Fibroblast of lung (primary cell): Measurements from ENCODE around the gene BTBD9. TPM values are rescaled to one million over a fixed set of nuclear protein-coding genes. Genes with fewer than 3 reads are reported as not detected.

Experiments
- DNase-seq, 2 donors: peaks; one replicate each; pipeline versions ENCODE4 v3.0.0 to v3.0.0-alpha.2; 2010; ENCODE audit warnings: low read depth in 2 of 2
- H2AFZ ChIP-seq: 2 replicates; pipeline ENCODE4 v1.5.1; 2012; ENCODE audit warnings: low read length, control low read depth, inconsistent platforms
- H3K27ac ChIP-seq: 2 replicates; pipeline ENCODE4 v1.5.1; 2011; ENCODE audit warnings: low read length, control low read depth; ENCODE audit not compliant: insufficient read depth
- H3K27me3 ChIP-seq: 2 replicates; pipeline ENCODE4 v1.5.1; 2011; ENCODE audit warnings: mild to moderate bottlenecking, low read length; ENCODE audit not compliant: control insufficient read depth, insufficient read depth
- H3K36me3 ChIP-seq: 2 replicates; pipeline ENCODE4 v1.5.1; 2011; ENCODE audit warnings: low read length; ENCODE audit not compliant: control insufficient read depth, insufficient read depth
- H3K4me1 ChIP-seq: 2 replicates; pipeline ENCODE4 v1.5.1; 2011; ENCODE audit warnings: low read length; ENCODE audit not compliant: control insufficient read depth, insufficient read depth; ENCODE audit errors: extremely low read depth
- H3K4me2 ChIP-seq: 2 replicates; pipeline ENCODE4 v1.5.1; 2011; ENCODE audit warnings: low read length, control low read depth; ENCODE audit not compliant: insufficient read depth; ENCODE audit errors: extremely low read depth
- H3K4me3 ChIP-seq, 4 experiments: fragments of 200-600 bp in 1 of 4; sonication (generic) in 1 of 4; replicated peaks in 1 of 4; 2 replicates each; pipeline ENCODE4 v1.5.1; 2011 to 2016; ENCODE audit warnings: low read length in 4 of 4, low read depth in 3 of 4, mild to moderate bottlenecking in 3 of 4, control low read depth in 2 of 4, inconsistent platforms in 1 of 4, mixed read lengths in 1 of 4; ENCODE audit not compliant: insufficient read depth in 1 of 4; ENCODE audit errors: control extremely low read depth in 1 of 4
- H3K79me2 ChIP-seq: 2 replicates; pipeline ENCODE4 v1.5.1; 2012; ENCODE audit warnings: mild to moderate bottlenecking, low read length, inconsistent platforms; ENCODE audit not compliant: control insufficient read depth, insufficient read depth
- H3K9ac ChIP-seq: 2 replicates; pipeline ENCODE4 v1.5.1; 2011; ENCODE audit warnings: mild to moderate bottlenecking, low read length, control low read depth; ENCODE audit not compliant: insufficient read depth
- H3K9me3 ChIP-seq: 2 replicates; pipeline ENCODE4 v1.5.1; 2012; ENCODE audit warnings: low read depth, low read length; ENCODE audit not compliant: control insufficient read depth, insufficient read depth
- H4K20me1 ChIP-seq: 2 replicates; pipeline ENCODE4 v1.5.1; 2011; ENCODE audit warnings: low read length; ENCODE audit not compliant: control insufficient read depth, insufficient read depth; ENCODE audit errors: extremely low read depth
- CTCF ChIP-seq, 2 donors: IDR thresholded peaks in 1 of 2; conservative IDR thresholded peaks in 1 of 2; 1 replicate in 1 of 2; 2 replicates in 1 of 2; pipeline ENCODE4 v1.5.1; 2011 to 2012; ENCODE audit warnings: low read length in 2 of 2, control low read depth in 1 of 2, inconsistent platforms in 1 of 2, low read depth in 1 of 2, mild to moderate bottlenecking in 1 of 2
- EZH2 ChIP-seq: IDR thresholded peaks from 2 replicates; pipeline ENCODE4 v1.5.1; 2012; ENCODE audit warnings: low read length, control low read depth, mild to moderate bottlenecking; ENCODE audit errors: missing control alignments
- polyA plus RNA-seq, 2 donors: library from polyadenylated mRNA; depleted of rRNA in 1 of 2; stranded (reverse) in 1 of 2; unstranded in 1 of 2; fragments of >200 nt; gene quantifications; 2 replicates each; pipeline ENCODE4 v1.2.1, GENCODE V29; 2011 to 2012; ENCODE audit warnings: missing spikeins in 1 of 2
- total RNA-seq: library from RNA; depleted of rRNA; stranded (reverse); fragments of >200 nt; gene quantifications from 2 replicates; pipeline ENCODE4 v1.2.1, GENCODE V29; 2014

Gene BTBD9
- total and polyA plus RNA-seq, 2 donors (not counting 1 experiment from before 2014, with no cell fraction given) = 7.7 to 13.4 TPM

- DNase-seq = no peak
These were observed 447.2 kb downstream of the BTBD9 start for GRCh38 chr6:38192487-38192886.

GRCh38 chr6:38192011-38192410 is 447.7 kb downstream of the BTBD9 start:
- no peaks in the 10 kb centered on the region for H3K36me3 ChIP-seq
- H3K4me3 ChIP-seq = no peak overlapping the region
- H3K4me2 ChIP-seq = no peak overlapping the region
- no peak overlapping the region for H3K27ac ChIP-seq
- H3K4me1 ChIP-seq = no peaks in the 10 kb centered on the region
- no peaks in the 10 kb centered on the region for H3K27me3 ChIP-seq
- no peak for DNase-seq
- H3K79me2 ChIP-seq = no peaks in the 10 kb centered on the region
- no peak overlapping the region for H3K9ac ChIP-seq
- H2AFZ ChIP-seq = no peak overlapping the region
- H4K20me1 ChIP-seq = no peaks in the 10 kb centered on the region
- H3K9me3 ChIP-seq = no peaks in the 10 kb centered on the region
- TF ChIP-seq EZH2 (no peak), CTCF (conservative IDR thresholded peaks at IDR 0.05 in 1 of 2, IDR thresholded peaks at IDR 0.05 in 1 of 2; ENCODE audit: low read depth in 1 of 2, low read length in 2 of 2) (no peak)

More at GRCh38 chr6:38192487-38192886, 447.2 kb downstream of the BTBD9 start:
- Histone ChIP-seq H3K9ac (no peak overlapping the region), H4K20me1 (no peaks in the 10 kb centered on the region), H3K36me3 (no peaks in the 10 kb centered on the region), H3K79me2 (no peaks in the 10 kb centered on the region), H3K4me1 (no peaks in the 10 kb centered on the region), H3K4me2 (no peak overlapping the region), H3K27me3 (no peaks in the 10 kb centered on the region), H3K9me3 (no peaks in the 10 kb centered on the region), H2AFZ (no peak overlapping the region), H3K27ac (no peak overlapping the region), H3K4me3 (no peak overlapping the region)
- TF ChIP-seq CTCF (conservative IDR thresholded peaks at IDR 0.05 in 1 of 2, IDR thresholded peaks at IDR 0.05 in 1 of 2; ENCODE audit: low read depth in 1 of 2, low read length in 2 of 2) (no peak), EZH2 (no peak)

- H2AFZ ChIP-seq = no peak overlapping the region
- no peaks in the 10 kb centered on the region for H3K27me3 ChIP-seq
- no peak for DNase-seq
- no peaks in the 10 kb centered on the region for H3K4me1 ChIP-seq
- H3K79me2 ChIP-seq = no peaks in the 10 kb centered on the region
- H3K9ac ChIP-seq = no peak overlapping the region
- TF ChIP-seq EZH2 (no peak), CTCF (conservative IDR thresholded peaks at IDR 0.05 in 1 of 2, IDR thresholded peaks at IDR 0.05 in 1 of 2; ENCODE audit: low read depth in 1 of 2, low read length in 2 of 2) (no peak)
- H3K9me3 ChIP-seq = no peaks in the 10 kb centered on the region
- no peak overlapping the region for H3K4me2 ChIP-seq
- H3K36me3 ChIP-seq = no peaks in the 10 kb centered on the region
- no peak overlapping the region for H3K4me3 ChIP-seq
- no peak overlapping the region for H3K27ac ChIP-seq
- no peaks in the 10 kb centered on the region for H4K20me1 ChIP-seq
These were observed 448.3 kb downstream of the BTBD9 start for GRCh38 chr6:38191418-38191817.
